HUES48 (cell line): ENCODE measurements around the gene LCN2.

ENCODE experiments used
- H3K27ac ChIP-seq: one replicate; pipeline ENCODE4 v1.7.0; 2013; ENCODE audit warnings: low read depth, low read length, inconsistent platforms
- H3K27me3 ChIP-seq: 2 replicates; pipeline ENCODE4 v1.6.1; 2013; ENCODE audit warnings: mild to moderate bottlenecking, low read length; ENCODE audit not compliant: control insufficient read depth, insufficient read depth
- H3K36me3 ChIP-seq: 2 replicates; pipeline ENCODE4 v1.6.1; 2013; ENCODE audit warnings: low read length; ENCODE audit not compliant: control insufficient read depth, insufficient read depth
- H3K4me1 ChIP-seq: 2 replicates; pipeline ENCODE4 v1.6.1; 2013; ENCODE audit warnings: mild to moderate bottlenecking, low read length; ENCODE audit not compliant: control insufficient read depth, insufficient read depth
- H3K4me3 ChIP-seq: 2 replicates; pipeline ENCODE4 v1.5.1; 2013; ENCODE audit warnings: mild to moderate bottlenecking, low read depth, low read length
- H3K9ac ChIP-seq: 2 replicates; pipeline ENCODE4 v1.6.1; 2013; ENCODE audit warnings: mild to moderate bottlenecking, low read depth, low read length, moderate library complexity
- H3K9me3 ChIP-seq: 2 replicates; pipeline ENCODE4 v1.6.1; 2013; ENCODE audit warnings: low read length; ENCODE audit not compliant: control insufficient read depth, insufficient read depth

The LCN2 gene

GRCh38 chr9:128145536-128145935 is 3.7 kb upstream of the LCN2 start:
- H3K9ac ChIP-seq = no peak overlapping the region
- H3K27ac ChIP-seq = no peak overlapping the region
- H3K4me3 ChIP-seq = no peak overlapping the region
- H3K27me3 ChIP-seq = no peaks in the 10 kb centered on the region
- no peaks in the 10 kb centered on the region for H3K36me3 ChIP-seq
- no peaks in the 10 kb centered on the region for H3K9me3 ChIP-seq
- H3K4me1 ChIP-seq = 0 out of 2 replicates have a peak, but pooled peaks cover 4% of the 10 kb centered on the region

GRCh38 chr9:128145951-128146351 is 3.3 kb upstream of the LCN2 start:
- H3K27ac ChIP-seq = no peak overlapping the region
- no peaks in the 10 kb centered on the region for H3K27me3 ChIP-seq

GRCh38 chr9:128146591-128147120 is 2.6 kb upstream of the LCN2 start:
- no peaks in the 10 kb centered on the region for H3K27me3 ChIP-seq
- no peaks in the 10 kb centered on the region for H3K9me3 ChIP-seq
- no peak overlapping the region for H3K9ac ChIP-seq
- H3K4me3 ChIP-seq = no peak overlapping the region
- no peaks in the 10 kb centered on the region for H3K36me3 ChIP-seq
- H3K27ac ChIP-seq = no peak overlapping the region
- peaks cover 7% of the 10 kb centered on the region; the same call in 1 of the 2 replicates for H3K4me1 ChIP-seq

More at GRCh38 chr9:128145951-128146351, 3.3 kb upstream of the LCN2 start:
- no peak overlapping the region for H3K9ac ChIP-seq
- no peaks in the 10 kb centered on the region for H3K36me3 ChIP-seq
- no peaks in the 10 kb centered on the region for H3K9me3 ChIP-seq
- H3K4me3 ChIP-seq = no peak overlapping the region
- peaks cover 6% of the 10 kb centered on the region; the same call in 1 of the 2 replicates for H3K4me1 ChIP-seq

- no peaks in the 10 kb centered on the region for H3K27me3 ChIP-seq
- no peaks in the 10 kb centered on the region for H3K9me3 ChIP-seq
- no peak overlapping the region for H3K9ac ChIP-seq
- H3K4me1 ChIP-seq = peaks cover 7% of the 10 kb centered on the region; the same call in 1 of the 2 replicates
- no peak overlapping the region for H3K4me3 ChIP-seq
- H3K36me3 ChIP-seq = no peaks in the 10 kb centered on the region
- no peak overlapping the region for H3K27ac ChIP-seq
Measured at GRCh38 chr9:128148509-128149000, 698 bp upstream of the LCN2 start.

- H3K4me3 ChIP-seq = no peak overlapping the region
- H3K9me3 ChIP-seq = no peaks in the 10 kb centered on the region
- no peak overlapping the region for H3K27ac ChIP-seq
- no peaks in the 10 kb centered on the region for H3K27me3 ChIP-seq
- H3K4me1 ChIP-seq = peaks cover 7% of the 10 kb centered on the region; the same call in 1 of the 2 replicates
- H3K36me3 ChIP-seq = no peaks in the 10 kb centered on the region
- H3K9ac ChIP-seq = no peak overlapping the region
Measured at GRCh38 chr9:128149951-128150593, 819 bp downstream of the LCN2 start.

- no peak overlapping the region for H3K27ac ChIP-seq
- H3K4me1 ChIP-seq = peaks cover 7% of the 10 kb centered on the region; the same call in 1 of the 2 replicates
- H3K9ac ChIP-seq = no peak overlapping the region
- no peaks in the 10 kb centered on the region for H3K36me3 ChIP-seq
- no peaks in the 10 kb centered on the region for H3K27me3 ChIP-seq
- no peak overlapping the region for H3K4me3 ChIP-seq
- H3K9me3 ChIP-seq = no peaks in the 10 kb centered on the region
Measured at GRCh38 chr9:128150594-128151308, 1.5 kb downstream of the LCN2 start.

- no peak overlapping the region for H3K9ac ChIP-seq
- H3K36me3 ChIP-seq = no peaks in the 10 kb centered on the region
- H3K27me3 ChIP-seq = no peaks in the 10 kb centered on the region
- no peak overlapping the region for H3K27ac ChIP-seq
- peaks cover 7% of the 10 kb centered on the region; the same call in 1 of the 2 replicates for H3K4me1 ChIP-seq
- no peak overlapping the region for H3K4me3 ChIP-seq
- H3K9me3 ChIP-seq = no peaks in the 10 kb centered on the region
Measured at GRCh38 chr9:128151309-128152132, 2.3 kb downstream of the LCN2 start.

GRCh38 chr9:128152133-128153059 is 3.1 kb downstream of the LCN2 start:
- H3K4me1 ChIP-seq = peaks cover 7% of the 10 kb centered on the region; the same call in 1 of the 2 replicates
- H3K4me3 ChIP-seq = no peak overlapping the region
- no peaks in the 10 kb centered on the region for H3K36me3 ChIP-seq
- H3K9ac ChIP-seq = no peak overlapping the region
- H3K9me3 ChIP-seq = no peaks in the 10 kb centered on the region
- H3K27ac ChIP-seq = no peak overlapping the region
- H3K27me3 ChIP-seq = no peaks in the 10 kb centered on the region

GRCh38 chr9:128153060-128153946 is 4.0 kb downstream of the LCN2 start:
- no peak overlapping the region for H3K27ac ChIP-seq
- no peak overlapping the region for H3K4me3 ChIP-seq
- H3K9me3 ChIP-seq = no peaks in the 10 kb centered on the region
- no peak overlapping the region for H3K9ac ChIP-seq
- H3K36me3 ChIP-seq = no peaks in the 10 kb centered on the region
- peaks cover 7% of the 10 kb centered on the region; the same call in 1 of the 2 replicates for H3K4me1 ChIP-seq
- no peaks in the 10 kb centered on the region for H3K27me3 ChIP-seq
